GM11168 (cell line): ENCODE results near the gene ZSWIM4.
"Not testable (repeated sequence)": the region's sequence is repeated elsewhere in the genome, so short reads cannot be mapped to it uniquely, and the experiment has no call there.

Source experiments
- in situ Hi-C: fragments of 300-500 bp; cut with MboI; formaldehyde crosslinking; loops from one replicate; pipeline ENCODE4 v1.12.0; 2022; ENCODE audit warnings: low sequenced_read_pairs; ENCODE audit not compliant: unreplicated experiment

Gene ZSWIM4

DNA sequence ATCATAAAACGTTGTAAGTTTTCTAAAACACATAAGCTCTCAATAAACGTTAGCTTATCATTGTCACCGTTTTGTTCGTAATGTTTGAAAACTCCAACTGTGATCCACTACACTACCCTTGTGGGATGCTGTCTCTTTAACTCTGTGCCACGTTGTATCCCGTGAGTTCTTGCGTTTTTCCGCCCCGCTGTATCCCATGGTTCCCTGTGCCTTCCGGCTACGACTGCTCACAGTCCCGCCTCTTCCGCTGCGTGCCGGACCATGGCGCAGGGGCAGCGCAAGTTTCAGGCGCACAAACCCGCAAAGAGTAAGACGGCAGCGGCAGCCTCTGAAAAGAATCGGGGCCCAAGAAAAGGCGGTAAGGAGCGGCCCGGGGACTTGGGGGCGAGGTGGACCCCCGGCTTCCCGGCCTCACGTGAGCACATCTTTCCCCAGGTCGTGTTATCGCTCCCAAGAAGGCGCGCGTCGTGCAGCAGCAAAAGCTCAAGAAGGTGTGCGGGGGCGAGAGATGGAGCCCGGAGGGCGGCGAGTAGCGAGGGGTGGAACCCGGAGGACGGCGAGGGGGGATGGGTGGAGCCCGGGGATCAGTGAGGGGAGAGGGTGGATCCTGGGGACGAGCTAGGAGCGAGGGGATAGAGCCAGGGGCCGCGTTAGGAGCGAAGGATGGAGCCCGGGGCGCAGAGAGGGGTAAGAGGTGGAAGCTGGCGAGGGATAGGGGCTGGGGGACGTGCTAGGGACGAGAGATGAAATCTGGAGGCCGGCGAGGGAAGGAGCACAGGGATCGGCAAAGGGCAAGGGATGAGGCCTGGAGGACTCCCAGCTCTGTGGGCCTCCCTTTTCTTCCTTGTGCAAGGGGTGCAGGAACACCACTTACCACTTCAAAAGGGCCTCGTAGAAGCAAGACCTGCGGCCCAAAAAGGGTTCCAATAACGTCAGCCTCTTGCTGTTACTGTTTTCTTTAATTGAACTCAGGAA, 20.7 kb upstream of the ZSWIM4 start, which contains the start of gene C19orf53:
Gene C19orf53, plus strand, starts transcription at position 240 of the 975 bp plus-strand sequence. Its CDS starts 22 bp downstream, at position 262.
- in situ Hi-C loops, result loop anchor here (5.0 to 10.0 kb wide), 2 partner anchors 83 to 280 kb away; no protein-coding TSS in a partner anchor

DNA sequence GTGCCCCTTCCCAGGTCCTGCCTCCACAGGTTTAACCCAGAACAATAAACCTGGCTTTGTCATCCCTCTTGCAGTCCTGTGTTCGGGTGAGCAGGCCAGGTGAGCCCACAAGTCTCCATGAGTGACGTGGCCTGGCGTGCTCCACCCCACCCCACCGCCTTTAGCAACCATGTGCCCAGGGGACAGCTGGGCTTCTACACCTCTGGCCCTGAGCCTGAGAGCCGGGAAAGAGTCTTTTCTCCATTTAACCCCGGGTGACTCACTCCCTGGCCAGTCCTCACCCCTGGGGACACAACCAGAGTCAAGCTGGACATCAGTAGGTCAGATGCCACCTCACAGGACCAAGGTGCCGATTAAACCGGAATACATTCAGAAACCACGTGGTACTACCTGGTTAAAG, 16.8 kb upstream of the ZSWIM4 start:
- in situ Hi-C loops, result loop anchor here (5.0 to 10.0 kb wide), 2 partner anchors 79 to 276 kb away; no protein-coding TSS in a partner anchor

DNA sequence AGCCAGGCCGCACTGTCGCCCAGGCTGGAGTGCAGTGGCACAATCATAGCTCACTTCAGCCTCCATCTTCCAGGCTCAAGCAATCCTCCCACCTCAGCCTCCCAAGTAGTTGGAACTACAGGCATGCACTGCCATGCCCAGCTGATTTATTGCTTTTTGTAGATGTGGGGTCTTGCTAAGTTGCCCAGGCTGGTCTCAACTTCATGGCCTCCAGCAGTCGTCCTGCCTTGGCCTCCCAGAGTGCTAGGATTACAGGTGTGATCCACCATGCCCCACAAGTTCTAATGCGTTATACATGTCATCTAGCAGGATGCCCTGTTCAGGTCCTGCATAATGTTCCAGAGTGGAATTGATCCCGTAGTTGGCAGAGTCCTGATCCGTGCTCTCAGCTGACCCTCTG, 16.4 kb upstream of the ZSWIM4 start:
- in situ Hi-C loops, result loop anchor here (5.0 to 10.0 kb wide), 2 partner anchors 78 to 276 kb away; no protein-coding TSS in a partner anchor

DNA sequence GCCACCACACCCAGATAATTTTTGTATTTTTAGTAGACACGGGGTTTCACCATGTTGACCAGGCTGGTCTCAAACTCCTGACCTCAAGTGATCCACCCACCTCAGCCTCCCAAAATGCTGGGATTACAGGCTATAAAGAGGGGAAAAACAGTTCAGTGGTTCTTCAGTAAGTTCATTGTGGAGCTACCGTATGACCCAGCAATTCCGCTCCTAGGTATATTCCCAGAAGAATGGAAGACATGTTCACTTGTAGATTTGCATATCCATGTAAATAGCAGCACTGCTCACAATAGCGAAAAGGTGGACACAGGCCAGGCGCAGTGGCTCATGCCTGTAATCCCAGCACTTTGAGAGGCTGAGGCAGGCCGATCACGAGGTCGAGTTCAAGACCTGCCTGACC, 15.4 kb upstream of the ZSWIM4 start:
- in situ Hi-C loops, result loop anchor here (5.0 to 10.0 kb wide), 2 partner anchors 78 to 275 kb away; no protein-coding TSS in a partner anchor

GRCh38 chr19:13781547-13781946, 13.7 kb upstream of the ZSWIM4 start:
- in situ Hi-C loops, result no loop called here

DNA sequence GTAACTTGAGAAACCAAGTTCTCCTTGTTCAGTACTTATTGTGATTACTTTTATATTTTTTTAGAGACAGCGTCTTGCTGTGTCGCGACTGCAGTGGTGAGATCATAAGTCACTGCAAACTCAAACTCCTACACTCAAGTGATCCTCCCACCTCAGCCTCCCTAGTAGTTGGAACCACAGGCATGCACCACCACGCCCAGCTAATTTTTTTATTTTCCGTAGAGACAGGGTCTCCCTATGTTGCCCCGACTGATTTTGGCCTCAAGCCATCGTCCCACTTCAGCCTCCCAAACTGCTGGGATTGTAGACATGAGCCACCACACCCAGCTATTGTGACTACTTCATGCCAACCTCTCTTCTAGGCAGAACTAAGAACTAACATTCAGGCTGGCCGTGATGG, 12.7 kb upstream of the ZSWIM4 start:
- in situ Hi-C loops, result no loop called here

DNA sequence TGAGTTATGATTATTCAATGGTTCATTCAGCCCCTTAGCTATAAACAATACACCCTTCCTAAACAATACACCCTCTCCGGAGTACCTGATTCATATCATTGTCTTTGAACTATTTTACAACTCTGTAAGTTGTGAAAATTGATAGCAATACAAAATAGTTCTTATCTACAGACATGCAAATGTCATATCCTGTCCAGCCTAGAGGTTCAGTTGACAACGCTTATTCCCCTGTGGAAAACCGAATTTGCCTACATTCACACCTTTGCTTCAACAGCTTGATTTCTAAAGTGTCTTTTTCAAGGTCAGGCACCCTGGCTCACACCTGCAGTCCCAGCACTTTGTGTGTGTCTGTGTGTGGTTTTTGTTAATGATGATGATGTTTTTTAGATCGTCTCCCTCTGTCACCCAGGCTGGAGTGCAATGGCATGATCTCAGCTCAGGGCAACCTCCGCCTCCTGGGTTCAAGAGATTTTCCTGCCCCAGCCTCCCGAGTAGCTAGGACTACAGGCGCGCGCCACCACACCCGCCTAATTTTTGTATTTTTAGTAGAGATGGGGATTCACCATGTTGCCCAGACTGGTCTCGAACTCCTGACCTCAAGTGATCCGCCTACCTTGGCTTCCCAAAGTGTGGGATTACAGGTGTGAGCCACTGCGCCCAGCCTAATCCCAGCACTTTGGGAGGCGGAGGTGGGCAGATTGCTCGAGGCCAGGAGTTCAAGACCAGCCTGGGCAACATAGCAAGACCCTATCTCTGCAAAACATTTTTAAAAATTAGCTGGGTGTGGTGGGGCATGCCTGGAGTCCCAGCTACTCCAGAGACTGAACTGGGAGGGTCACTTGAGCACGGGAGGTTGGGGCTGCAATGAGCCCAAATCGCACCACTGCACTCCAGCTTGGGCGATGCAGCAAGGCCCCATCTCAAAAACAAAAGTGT, 11.4 kb upstream of the ZSWIM4 start:
- in situ Hi-C loops, result no loop called here

DNA sequence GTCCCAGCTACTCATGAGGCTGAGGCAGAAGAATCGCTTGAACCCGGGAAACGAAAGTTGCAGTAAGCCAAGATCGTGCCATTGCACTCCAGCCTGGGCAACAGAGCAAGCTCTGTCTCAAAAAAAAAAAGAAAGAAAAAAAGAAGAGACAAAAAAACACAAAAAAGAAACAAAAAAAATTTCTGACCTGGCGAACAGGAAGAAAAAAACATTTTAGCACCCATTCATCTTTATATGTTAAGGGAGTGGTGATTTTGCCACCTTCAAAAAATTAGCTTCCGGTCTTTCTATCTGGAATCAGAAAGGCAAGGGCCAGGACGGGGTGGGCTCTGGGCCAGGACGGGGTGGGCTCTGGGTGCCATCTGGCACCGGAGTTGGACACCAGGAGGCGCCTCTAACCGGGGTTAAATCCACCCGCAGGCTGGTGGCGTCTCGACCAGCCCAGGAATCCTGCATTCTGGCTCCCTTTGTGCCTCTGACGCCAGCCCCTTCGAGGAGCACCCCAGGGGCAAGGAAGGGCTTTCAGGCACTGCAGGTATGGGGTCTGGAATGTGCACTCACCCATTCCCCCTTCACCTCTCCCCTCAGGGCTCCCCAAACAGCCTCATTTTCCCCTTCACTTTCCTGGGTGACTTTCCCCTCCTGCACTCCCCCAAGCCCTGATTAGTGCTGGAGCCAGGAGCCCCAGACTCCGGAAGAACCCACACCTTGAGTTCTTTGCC, 10.4 kb upstream of the ZSWIM4 start:
- in situ Hi-C loops, result no loop called here

GRCh38 chr19:13788991-13789390, 6.3 kb upstream of the ZSWIM4 start:
- in situ Hi-C loops, result no loop called here

GRCh38 chr19:13790354-13790753, 4.9 kb upstream of the ZSWIM4 start:
- in situ Hi-C loops, result no loop called here

- in situ Hi-C loops, result not testable (repeated sequence)
Measured at GRCh38 chr19:13793317-13793716, 1.9 kb upstream of the ZSWIM4 start.

- in situ Hi-C loops, result no loop called here
Measured at GRCh38 chr19:13794398-13794756, 866 bp upstream of the ZSWIM4 start.

DNA sequence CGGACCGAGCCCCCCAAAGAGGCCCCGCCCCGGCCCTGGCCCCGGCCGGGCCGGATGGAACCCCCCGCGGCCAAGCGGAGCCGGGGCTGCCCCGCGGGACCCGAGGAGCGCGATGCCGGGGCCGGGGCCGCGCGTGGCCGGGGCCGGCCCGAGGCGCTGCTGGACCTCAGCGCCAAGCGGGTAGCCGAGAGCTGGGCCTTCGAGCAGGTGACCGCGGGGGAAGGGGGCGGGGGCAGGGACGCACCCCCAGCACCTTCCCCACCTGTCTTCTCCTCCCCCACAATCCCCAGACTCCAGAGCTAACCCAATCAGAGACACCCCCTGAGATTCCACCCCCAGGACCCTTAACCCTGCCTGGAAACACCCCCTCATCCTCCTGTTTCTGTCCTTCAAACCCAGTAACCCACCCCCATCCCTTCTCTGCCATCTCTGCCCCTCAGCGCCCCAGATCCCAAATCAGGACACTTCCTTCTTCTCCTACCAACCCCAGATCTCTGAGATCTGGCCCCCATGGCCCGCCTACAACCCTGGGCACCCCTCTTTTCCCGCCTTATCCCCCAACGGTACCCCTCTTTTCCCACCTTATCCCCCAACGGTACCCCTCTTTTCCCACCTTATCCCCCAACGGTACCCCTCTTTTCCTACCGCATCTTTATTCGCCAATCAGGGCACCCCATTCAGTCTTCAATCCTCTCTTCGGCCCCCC, 505 bp downstream of the ZSWIM4 start:
- in situ Hi-C loops, result no loop called here

GRCh38 chr19:13796301-13797057, 1.2 kb downstream of the ZSWIM4 start:
- in situ Hi-C loops, result no loop called here

- in situ Hi-C loops, result no loop called here
Measured at GRCh38 chr19:13797058-13797440, 1.8 kb downstream of the ZSWIM4 start.

GRCh38 chr19:13797870-13798269, 2.6 kb downstream of the ZSWIM4 start:
- in situ Hi-C loops, result no loop called here

GRCh38 chr19:13799669-13800068, 4.4 kb downstream of the ZSWIM4 start:
- in situ Hi-C loops, result no loop called here

- in situ Hi-C loops, result no loop called here
Measured at GRCh38 chr19:13803038-13803437, 7.8 kb downstream of the ZSWIM4 start.
